B cell (primary cell): Measurements from ENCODE around the gene BRWD1. TPM values are rescaled to one million over a fixed set of nuclear protein-coding genes. Genes with fewer than 3 reads are reported as not detected.

Source experiments
- ATAC-seq: fragments of 200-7000 bp; cut with Tn5 transposase; one replicate; pipeline ENCODE4 v1.10.0; 2021; ENCODE audit warnings: low read depth, mild to moderate bottlenecking, moderate number of reproducible peaks, moderate library complexity
- CTCF ChIA-PET: fragments of 350-600 bp; sonication (Branson Sonifier 250); formaldehyde crosslinking; loops from one replicate; lab custom pipeline; 2021; ENCODE audit warnings: antibody characterized with exemption, inconsistent platforms; lab: Charles Lee
- POLR2A ChIA-PET: fragments of 350-600 bp; sonication (Branson Sonifier 250); formaldehyde crosslinking; loops from one replicate; lab custom pipeline; 2021; ENCODE audit warnings: antibody characterized with exemption; lab: Charles Lee
- DNase-seq: peaks from one replicate; pipeline ENCODE4 v3.0.0; 2013
- H2AFZ ChIP-seq: 2 replicates; pipeline ENCODE4 v1.6.1; 2012; ENCODE audit warnings: mild to moderate bottlenecking, low read depth, low read length; ENCODE audit not compliant: insufficient read depth, poor library complexity, severe bottlenecking
- H3K27ac ChIP-seq, 2 donors: 1 replicate in 1 of 2; 2 replicates in 1 of 2; pipeline ENCODE4 v1.5.1; 2012 to 2013; ENCODE audit warnings: low read length in 2 of 2, mild to moderate bottlenecking in 2 of 2, moderate library complexity in 1 of 2
- H3K27me3 ChIP-seq, 4 experiments: fragments of 200-600 bp in 1 of 4; sonication (generic) in 1 of 4; replicated peaks in 1 of 4; 1 replicate in 2 of 4; 2 replicates in 2 of 4; pipeline versions ENCODE4 v1.6.1 to v1.7.0; 2013 to 2016; ENCODE audit warnings: low read length in 3 of 4, mild to moderate bottlenecking in 2 of 4, mixed read lengths in 1 of 4, moderate library complexity in 1 of 4; ENCODE audit not compliant: insufficient read depth in 4 of 4, control insufficient read depth in 3 of 4; ENCODE audit errors: control extremely low read depth in 1 of 4
- H3K36me3 ChIP-seq, 2 experiments: replicated peaks in 1 of 2; 1 replicate in 1 of 2; 2 replicates in 1 of 2; pipeline versions ENCODE4 v1.6.1 to v1.7.1; 2013; ENCODE audit warnings: low read length in 1 of 2; ENCODE audit not compliant: insufficient read depth in 2 of 2, control insufficient read depth in 1 of 2; ENCODE audit errors: control extremely low read depth in 1 of 2, extremely low read depth in 1 of 2
- H3K4me1 ChIP-seq, 2 donors: fragments of 200-600 bp in 1 of 2; sonication (generic) in 1 of 2; 1 replicate in 1 of 2; 2 replicates in 1 of 2; pipeline versions ENCODE4 v1.5.1 to v1.6.1; 2013 to 2017; ENCODE audit warnings: low read length in 2 of 2; ENCODE audit not compliant: control insufficient read depth in 2 of 2, insufficient read depth in 2 of 2
- H3K4me2 ChIP-seq: replicated peaks from 2 replicates; pipeline ENCODE3; 2012; ENCODE audit warnings: mild to moderate bottlenecking, low read depth, low read length; ENCODE audit not compliant: poor library complexity, severe bottlenecking
- H3K4me3 ChIP-seq, 5 experiments: fragments of 200-600 bp in 1 of 5; sonication (generic) in 1 of 5; 1 replicate in 3 of 5; 2 replicates in 2 of 5; pipeline versions ENCODE4 v1.5.1 to v1.7.0; 2011 to 2016; ENCODE audit warnings: low read length in 4 of 5, mild to moderate bottlenecking in 4 of 5, low read depth in 2 of 5, control low read depth in 1 of 5, moderate library complexity in 1 of 5; ENCODE audit not compliant: insufficient read depth in 1 of 5; ENCODE audit errors: control extremely low read depth in 1 of 5, extremely low read depth in 1 of 5
- H3K79me2 ChIP-seq: fragments of 200-600 bp; sonication (generic); one replicate; pipeline ENCODE4 v1.6.0; 2016; ENCODE audit warnings: low read length; ENCODE audit not compliant: control insufficient read depth, insufficient read depth
- H3K9ac ChIP-seq: fragments of 200-600 bp; sonication (generic); 2 replicates; pipeline ENCODE4 v1.6.1; 2017; ENCODE audit warnings: mild to moderate bottlenecking, low read length, moderate library complexity
- H3K9me3 ChIP-seq, 3 donors: one replicate each; pipeline versions ENCODE4 v1.6.1 to v1.7.1; 2013; ENCODE audit warnings: low read length in 2 of 3; ENCODE audit not compliant: control insufficient read depth in 2 of 3, insufficient read depth in 1 of 3; ENCODE audit errors: control extremely low read depth in 1 of 3
- H4K20me1 ChIP-seq: 2 replicates; pipeline ENCODE4 v1.6.0; 2012; ENCODE audit warnings: mild to moderate bottlenecking, low read length; ENCODE audit not compliant: insufficient read depth, control insufficient read depth, poor library complexity, severe bottlenecking
- H3K27ac Mint-ChIP-seq: one replicate; pipeline ENCODE4 v1.8.0; 2021; ENCODE audit warnings: mixed read lengths
- H3K27me3 Mint-ChIP-seq: one replicate; pipeline ENCODE4 v1.8.0; 2021; ENCODE audit warnings: mixed read lengths
- H3K4me1 Mint-ChIP-seq: one replicate; pipeline ENCODE4 v1.8.0; 2021; ENCODE audit warnings: mixed read lengths
- H3K4me3 Mint-ChIP-seq: one replicate; pipeline ENCODE4 v1.8.0; 2021; ENCODE audit warnings: mixed read lengths
- H3K9me3 Mint-ChIP-seq: one replicate; pipeline ENCODE4 v1.8.0; 2022; ENCODE audit warnings: mixed read lengths; ENCODE audit not compliant: insufficient read depth
- CTCF ChIP-seq: fragments of 200-600 bp; IDR thresholded peaks from one replicate; pipeline ENCODE4 v1.8.0; 2022; ENCODE audit warnings: antibody characterized with exemption, mild to moderate bottlenecking
- EZH2 ChIP-seq: IDR thresholded peaks from 2 replicates; pipeline ENCODE4 v1.6.1; 2012; ENCODE audit warnings: borderline replicate concordance, low read depth, mild to moderate bottlenecking, moderate library complexity, low read length; ENCODE audit not compliant: insufficient read depth, poor library complexity, severe bottlenecking
- WGBS: methylation state at CpG from one replicate; pipeline ENCODE4 v1.1.5; 2013; ENCODE audit warnings: missing lambda C conversion rate; ENCODE audit not compliant: insufficient coverage; 5-methylcytosine and 5-hydroxymethylcytosine counted together
- intact Hi-C: fragments of 100-400 bp; cut with micrococcal nuclease; formaldehyde crosslinking; loops from one replicate; pipeline ENCODE4 v1.10.0; 2022
- polyA plus RNA-seq: library from polyadenylated mRNA; depleted of rRNA; stranded (reverse); fragments of >200 nt; gene quantifications from 2 replicates; pipeline ENCODE4 v1.2.3, GENCODE V29; 2012
- total RNA-seq, 2 donors: library from RNA; stranded (reverse); fragments of 120-200 nt in 1 of 2; gene quantifications; 1 replicate in 1 of 2; 2 replicates in 1 of 2; pipeline versions ENCODE4 v1.2.3 to v1.2.4, GENCODE V29; 2013 to 2022

Gene BRWD1
- total and polyA plus RNA-seq, 2 donors (not counting 1 experiment from before 2014, with no cell fraction given), result 9.4 to 93.9 TPM

GRCh38 chr21:39319814-39320332 lies 6.4 kb upstream of the BRWD1 start:
- Histone ChIP-seq H3K9me3 (no peaks in the 10 kb centered on the region), H3K36me3 (no peaks in the 10 kb centered on the region), H3K27ac (no peak overlapping the region), H3K9ac (no peak overlapping the region), H3K4me3 (no peak overlapping the region), H3K79me2 (no peaks in the 10 kb centered on the region), H3K27me3 (no peaks in the 10 kb centered on the region), H4K20me1 (no peaks in the 10 kb centered on the region), H3K4me2 (no peak overlapping the region), H2AFZ (no peak overlapping the region), H3K4me1 (peaks cover 0 to 29% of the 10 kb centered on the region in 2 donors)
- intact Hi-C loops, result no loop called here
- ChIA-PET POLR2A (no interaction called here), CTCF (no interaction called here)
- Mint-ChIP-seq H3K4me3 (no peak overlapping the region), H3K9me3 (no peaks in the 10 kb centered on the region), H3K4me1 (peaks cover 20% of the 10 kb centered on the region), H3K27me3 (peaks cover 4% of the 10 kb centered on the region), H3K27ac (no peak overlapping the region)
- ATAC-seq (no peak), DNase-seq (no peak)
- WGBS, result 94% methylated on average over 2 of the region's 3 CpGs
- TF ChIP-seq CTCF (no peak), EZH2 (no peak)

GRCh38 chr21:39319251-39319756 lies 5.9 kb upstream of the BRWD1 start:
- no peaks in the 10 kb centered on the region for H4K20me1 ChIP-seq
- no peak for DNase-seq
- Mint-ChIP-seq H3K4me3 (no peak overlapping the region), H3K4me1 (peaks cover 25% of the 10 kb centered on the region), H3K27ac (no peak overlapping the region), H3K27me3 (no peaks in the 10 kb centered on the region), H3K9me3 (no peaks in the 10 kb centered on the region)
- CTCF ChIA-PET, result no interaction called here
- H3K9me3 ChIP-seq, result no peaks in the 10 kb centered on the region
- TF ChIP-seq CTCF (no peak), EZH2 (no peak)
- POLR2A ChIA-PET, result no interaction called here
- WGBS, result no CpG with 5 or more reads among the region's 6 CpGs
- no peak overlapping the region for H2AFZ ChIP-seq
- no peak for ATAC-seq
- no peaks in the 10 kb centered on the region for H3K27me3 ChIP-seq
- no peaks in the 10 kb centered on the region for H3K36me3 ChIP-seq
- no peak overlapping the region for H3K4me3 ChIP-seq
- H3K4me2 ChIP-seq, result no peak overlapping the region
- H3K27ac ChIP-seq, result no peak overlapping the region
- intact Hi-C loops, result no loop called here
- peaks cover 4 to 34% of the 10 kb centered on the region in 2 donors for H3K4me1 ChIP-seq
- H3K79me2 ChIP-seq, result no peaks in the 10 kb centered on the region
- no peak overlapping the region for H3K9ac ChIP-seq
